GM21529 (cell line): ENCODE measurements around the gene MRM2.
"Not testable (repeated sequence)": the region's sequence is repeated elsewhere in the genome, so short reads cannot be mapped to it uniquely, and the experiment has no call there.

Source experiments
- ATAC-seq: cut with Tn5 transposase; IDR thresholded peaks from one replicate; pipeline ENCODE4 v1.9.1; 2021; ENCODE audit not compliant: unreplicated experiment

MRM2 gene

GRCh38 chr7:2269089-2269990, 27.3 kb upstream of the MRM2 start:
- not testable (repeated sequence) for ATAC-seq

GRCh38 chr7:2266911-2267310, 24.9 kb upstream of the MRM2 start:
- ATAC-seq = no peak

GRCh38 chr7:2264158-2264557, 22.2 kb upstream of the MRM2 start:
- no peak for ATAC-seq

- ATAC-seq = no peak
Observed at GRCh38 chr7:2263176-2263575, 21.2 kb upstream of the MRM2 start.

GRCh38 chr7:2261611-2262010, 19.6 kb upstream of the MRM2 start:
- ATAC-seq = no peak

GRCh38 chr7:2260820-2261219, 18.8 kb upstream of the MRM2 start:
- ATAC-seq = no peak

GRCh38 chr7:2259480-2259879, 17.5 kb upstream of the MRM2 start:
- no peak for ATAC-seq

GRCh38 chr7:2258661-2259365, 16.8 kb upstream of the MRM2 start:
- peak; percentile 78 for ATAC-seq

GRCh38 chr7:2257651-2258050, 15.6 kb upstream of the MRM2 start:
- no peak for ATAC-seq

- no peak for ATAC-seq
Observed at GRCh38 chr7:2257046-2257551, 15.1 kb upstream of the MRM2 start.

GRCh38 chr7:2256306-2257045, 14.5 kb upstream of the MRM2 start:
- no peak for ATAC-seq

GRCh38 chr7:2255145-2256139, 13.4 kb upstream of the MRM2 start:
- ATAC-seq = no peak

- ATAC-seq = no peak
Observed at GRCh38 chr7:2254429-2255144, 12.6 kb upstream of the MRM2 start.

- ATAC-seq = no peak
Observed at GRCh38 chr7:2253525-2254244, 11.7 kb upstream of the MRM2 start.

GRCh38 chr7:2253021-2253420, 11.0 kb upstream of the MRM2 start:
- no peak for ATAC-seq

- no peak for ATAC-seq
Observed at GRCh38 chr7:2251841-2252771, 10.1 kb upstream of the MRM2 start.

- ATAC-seq = no peak
Observed at GRCh38 chr7:2251381-2251780, 9.4 kb upstream of the MRM2 start.
